GM19238 (cell line): ENCODE data around the gene SLC25A1.
A peak's percentile ranks its signal among the peaks of the same experiment; 100 is the strongest.

ENCODE experiments used
- DNase-seq: peaks from one replicate; pipeline ENCODE4 v3.0.0; 2011; ENCODE audit warnings: low spot score; ENCODE audit not compliant: insufficient read length

Gene SLC25A1

GRCh38 chr22:19181786-19182471 is 3.4 kb upstream of the SLC25A1 start:
- DNase-seq: no peak

DNA sequence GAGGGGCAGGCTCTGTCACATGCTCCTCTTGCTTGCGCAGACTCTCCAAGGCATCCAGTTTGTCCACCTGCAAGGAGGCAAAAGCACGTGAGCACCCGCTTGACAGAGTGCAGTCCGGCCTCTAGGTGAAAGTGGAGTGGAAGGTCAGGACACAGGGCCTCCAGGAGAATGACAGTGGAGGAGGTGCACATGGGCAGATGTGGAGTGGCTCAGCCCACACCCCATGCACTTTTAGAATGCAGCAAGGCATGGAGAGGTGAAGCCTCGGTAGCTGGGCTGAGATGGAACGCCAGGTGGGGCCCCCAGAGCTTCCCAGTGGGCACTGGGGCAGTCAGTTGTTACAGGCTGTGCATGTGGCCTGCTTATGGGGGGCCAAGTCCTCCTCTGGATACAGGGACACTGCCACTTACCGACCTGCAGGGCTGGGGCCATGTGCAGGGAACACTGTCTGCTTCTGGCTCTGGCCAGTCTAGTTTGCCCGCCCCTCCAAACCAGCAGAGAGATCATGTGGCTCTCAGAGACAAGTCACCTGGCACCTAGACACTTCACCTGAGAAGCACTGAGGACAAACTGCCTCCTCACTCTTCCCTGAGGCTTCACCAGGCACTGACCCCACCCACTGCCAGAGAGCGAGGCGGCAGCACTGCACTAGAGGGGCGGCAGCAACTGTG is 2.3 kb upstream of the SLC25A1 start:
- no peak for DNase-seq

DNA sequence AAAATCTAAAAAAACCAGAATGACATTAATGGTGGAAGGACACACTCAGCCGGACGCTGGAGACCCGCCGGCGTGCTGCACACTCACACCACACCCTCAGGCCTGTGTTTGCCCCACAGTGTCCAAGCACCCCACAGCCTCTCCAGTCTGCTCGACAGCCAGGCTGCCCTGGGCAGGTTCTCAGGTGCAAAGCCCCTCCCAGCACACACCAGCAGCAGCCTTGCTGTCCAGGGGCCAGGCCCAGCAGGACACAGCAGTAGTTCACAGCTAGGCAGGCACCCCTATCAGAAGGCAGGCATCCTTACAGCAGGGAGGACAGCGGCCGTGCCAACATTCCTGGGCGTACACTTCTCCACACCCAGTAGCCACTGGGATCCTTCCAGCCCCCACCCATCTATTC is 1.7 kb upstream of the SLC25A1 start:
- DNase-seq: no peak

GRCh38 chr22:19179497-19180048 is 1.0 kb upstream of the SLC25A1 start:
- peak; percentile 72 for DNase-seq

- peak; percentile 60 for DNase-seq
These were observed 375 bp downstream of the SLC25A1 start for GRCh38 chr22:19178065-19178656.

DNA sequence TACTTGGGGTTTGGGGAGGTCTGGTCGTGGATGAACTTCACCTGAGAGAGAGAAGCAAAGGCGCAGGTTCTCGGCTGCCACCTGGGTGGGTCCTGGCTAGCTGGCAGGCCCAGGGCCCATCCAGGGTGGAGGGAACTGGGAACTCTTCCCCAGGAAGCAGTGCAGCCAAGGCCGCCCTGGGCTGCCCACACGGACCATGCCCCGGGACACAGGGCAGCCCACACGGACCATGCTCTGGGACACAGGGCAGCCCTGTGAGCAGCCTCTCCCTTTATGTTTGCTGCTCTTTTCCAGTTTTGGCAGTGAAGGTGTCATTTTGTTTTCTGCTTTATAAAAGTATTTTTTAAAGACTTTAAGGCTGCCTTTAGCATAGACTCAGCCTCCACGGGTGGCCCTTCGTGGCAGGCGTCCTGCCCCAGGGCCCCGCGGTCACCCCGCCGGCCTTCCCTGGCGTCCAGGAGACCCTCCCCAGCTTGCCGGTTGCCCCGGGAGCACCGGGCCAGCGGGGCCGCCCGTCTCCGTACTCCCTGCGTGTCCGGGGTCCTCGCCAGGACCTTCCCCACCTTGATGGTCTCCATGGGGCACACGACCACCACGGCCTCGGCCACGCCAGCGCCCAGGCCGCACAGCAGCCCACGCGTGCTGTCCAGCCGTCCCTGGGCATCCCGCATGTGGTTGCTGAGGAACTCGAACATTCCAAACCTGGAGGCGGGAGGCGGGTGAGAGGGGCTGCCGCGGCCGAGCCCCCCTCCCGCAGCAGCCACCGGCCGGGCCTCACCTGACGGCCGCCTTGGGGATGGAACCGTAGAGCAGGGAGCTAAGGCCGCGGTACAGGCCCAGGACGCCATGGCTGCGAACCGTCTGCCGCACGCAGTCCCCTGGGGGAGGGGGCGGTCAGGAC is 1.1 kb downstream of the SLC25A1 start:
- no peak for DNase-seq

GRCh38 chr22:19176732-19177131 is 1.8 kb downstream of the SLC25A1 start:
- no peak for DNase-seq

- DNase-seq: no peak
These were observed 2.3 kb downstream of the SLC25A1 start for GRCh38 chr22:19176175-19176643.

- DNase-seq: no peak
These were observed 2.8 kb downstream of the SLC25A1 start for GRCh38 chr22:19175602-19176174.

DNA sequence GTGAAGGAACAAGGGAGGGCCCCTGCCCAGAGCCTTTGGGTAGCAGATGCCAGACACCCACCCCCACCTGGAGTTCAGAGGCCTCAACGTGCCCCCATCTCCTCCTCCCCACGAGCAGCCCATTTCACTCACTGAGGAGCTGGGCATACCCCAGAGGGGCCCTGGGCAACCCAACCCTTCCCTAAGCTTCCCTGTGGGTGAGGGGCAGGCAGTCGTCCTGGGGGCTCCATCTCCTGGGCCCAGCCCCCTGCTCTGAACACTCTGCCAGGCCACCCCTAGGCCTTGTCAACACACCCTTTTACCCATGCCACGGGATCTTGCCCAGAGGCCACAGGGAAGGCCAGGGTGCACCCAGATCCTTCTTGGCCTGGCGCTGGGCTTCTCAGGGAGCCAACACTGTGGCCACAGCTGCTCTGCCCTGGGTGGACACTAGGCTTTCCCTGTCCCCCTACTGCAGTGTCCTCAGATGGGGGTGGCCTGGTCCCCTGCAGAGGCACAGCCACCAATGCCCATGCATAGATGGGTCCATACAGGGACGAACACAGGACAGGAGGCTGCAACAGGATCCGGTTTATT is 3.4 kb downstream of the SLC25A1 start:
- DNase-seq: no peak

DNA sequence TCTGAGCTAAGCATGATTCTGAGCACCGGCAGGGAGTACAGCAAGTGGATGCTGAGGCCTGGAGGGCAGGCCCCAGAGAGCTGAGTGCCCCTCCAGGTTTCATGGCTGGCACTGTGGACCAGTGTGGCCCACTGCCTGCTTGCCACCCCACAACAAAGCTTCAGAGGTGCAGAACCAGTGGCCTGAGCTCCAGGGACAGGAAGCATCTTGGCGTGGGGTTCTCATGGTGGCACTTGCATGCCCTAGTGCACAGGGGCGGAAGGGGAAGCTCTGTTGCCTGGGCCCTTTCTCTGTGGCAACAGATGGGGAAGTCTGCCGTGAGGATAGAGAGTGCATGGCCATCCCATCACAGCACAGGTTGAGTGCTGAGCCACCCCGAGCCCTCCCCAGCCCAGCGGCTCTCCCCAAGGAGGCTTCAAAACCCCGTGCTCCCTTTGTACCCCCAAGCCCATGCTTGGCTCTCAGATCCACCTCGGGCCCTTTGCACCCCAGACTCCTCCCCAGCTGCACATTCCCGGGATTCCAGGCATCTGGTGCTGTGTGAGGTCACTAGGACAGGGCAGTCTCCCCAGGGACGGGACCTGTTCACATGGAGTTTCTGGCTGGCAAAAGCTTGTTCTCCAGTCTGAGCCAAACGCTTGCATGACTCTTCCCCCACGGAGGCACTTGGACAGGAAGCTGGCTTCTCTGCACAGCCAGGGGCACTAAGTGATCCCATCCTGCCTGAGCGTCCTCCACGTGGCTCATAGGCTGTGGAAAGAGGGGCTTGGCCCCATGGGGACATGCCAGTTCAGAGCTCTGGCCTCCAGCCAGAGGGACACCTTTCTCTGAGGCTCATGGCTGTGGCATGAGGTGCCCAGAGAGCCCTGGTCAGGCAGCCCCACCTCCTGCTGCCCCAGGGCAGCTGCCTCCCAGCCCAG is 4.2 kb downstream of the SLC25A1 start:
- no peak for DNase-seq

DNA sequence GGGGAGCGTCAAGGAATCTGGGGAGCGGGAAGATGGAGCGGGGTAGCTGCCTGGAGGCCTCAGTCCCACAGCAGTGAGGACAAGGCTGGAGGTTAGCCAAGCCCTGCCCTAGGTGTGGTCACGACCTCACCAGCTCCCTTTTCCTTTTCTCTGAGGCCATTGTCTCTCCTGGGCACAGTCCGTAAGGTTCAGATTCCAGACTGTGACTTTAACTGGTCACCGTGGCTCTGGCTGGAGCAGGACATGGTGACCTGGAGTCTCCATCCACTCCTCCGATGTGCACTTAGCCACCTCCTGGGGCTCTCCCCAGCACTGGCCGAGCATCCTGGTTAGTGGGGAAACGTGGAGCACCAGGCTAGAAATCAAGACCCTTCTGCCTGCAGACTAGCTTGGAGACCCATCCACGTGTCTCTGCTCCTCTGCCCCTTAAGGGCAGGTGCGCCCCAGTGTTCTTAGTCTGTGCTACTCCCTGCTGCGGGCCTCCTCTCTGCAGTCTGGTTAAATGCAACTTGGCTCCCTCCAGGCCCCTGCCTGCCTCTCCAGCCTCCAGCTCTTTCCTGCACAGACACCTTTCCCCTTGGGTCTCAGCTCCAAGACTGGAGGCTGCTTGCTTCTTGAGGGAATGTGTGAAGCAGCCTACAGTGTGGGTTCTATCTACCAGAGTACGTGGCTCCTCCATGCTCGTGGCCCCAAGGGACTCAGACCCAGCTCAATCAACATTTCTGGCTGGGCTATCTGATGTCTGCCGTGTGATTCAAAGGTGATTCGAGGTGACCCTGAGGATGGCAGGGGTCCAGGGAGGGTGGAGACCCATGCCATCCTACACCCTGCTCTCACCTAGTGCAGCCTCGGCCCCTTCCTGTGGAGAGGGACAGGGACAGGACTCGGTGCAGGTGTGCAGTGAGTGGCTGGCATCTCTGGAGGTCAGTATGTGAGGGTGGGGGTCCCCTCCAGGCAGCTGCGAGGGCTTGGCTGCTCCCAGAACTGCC is 5.2 kb downstream of the SLC25A1 start:
- DNase-seq: no peak

- no peak for DNase-seq
These were observed 6.1 kb downstream of the SLC25A1 start for GRCh38 chr22:19172213-19173046.

DNA sequence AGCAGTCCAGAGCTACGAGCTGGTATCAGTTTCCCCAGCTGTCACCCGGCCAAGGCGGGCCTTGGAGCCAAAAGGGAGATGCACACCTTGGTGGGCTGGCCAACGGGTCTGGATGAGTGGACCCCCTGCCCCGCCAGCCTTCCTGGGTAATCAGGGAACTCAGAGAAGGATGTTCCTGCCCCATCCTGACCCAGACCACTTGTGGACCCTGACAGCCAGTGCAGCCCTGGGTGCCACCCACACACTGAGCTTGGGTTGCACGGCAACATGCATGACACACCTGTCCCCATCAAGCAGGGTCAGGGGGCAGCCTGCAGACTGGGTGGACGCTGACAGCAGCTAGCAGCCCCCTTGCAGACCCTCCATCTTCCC is 8.6 kb downstream of the SLC25A1 start:
- no peak for DNase-seq

DNA sequence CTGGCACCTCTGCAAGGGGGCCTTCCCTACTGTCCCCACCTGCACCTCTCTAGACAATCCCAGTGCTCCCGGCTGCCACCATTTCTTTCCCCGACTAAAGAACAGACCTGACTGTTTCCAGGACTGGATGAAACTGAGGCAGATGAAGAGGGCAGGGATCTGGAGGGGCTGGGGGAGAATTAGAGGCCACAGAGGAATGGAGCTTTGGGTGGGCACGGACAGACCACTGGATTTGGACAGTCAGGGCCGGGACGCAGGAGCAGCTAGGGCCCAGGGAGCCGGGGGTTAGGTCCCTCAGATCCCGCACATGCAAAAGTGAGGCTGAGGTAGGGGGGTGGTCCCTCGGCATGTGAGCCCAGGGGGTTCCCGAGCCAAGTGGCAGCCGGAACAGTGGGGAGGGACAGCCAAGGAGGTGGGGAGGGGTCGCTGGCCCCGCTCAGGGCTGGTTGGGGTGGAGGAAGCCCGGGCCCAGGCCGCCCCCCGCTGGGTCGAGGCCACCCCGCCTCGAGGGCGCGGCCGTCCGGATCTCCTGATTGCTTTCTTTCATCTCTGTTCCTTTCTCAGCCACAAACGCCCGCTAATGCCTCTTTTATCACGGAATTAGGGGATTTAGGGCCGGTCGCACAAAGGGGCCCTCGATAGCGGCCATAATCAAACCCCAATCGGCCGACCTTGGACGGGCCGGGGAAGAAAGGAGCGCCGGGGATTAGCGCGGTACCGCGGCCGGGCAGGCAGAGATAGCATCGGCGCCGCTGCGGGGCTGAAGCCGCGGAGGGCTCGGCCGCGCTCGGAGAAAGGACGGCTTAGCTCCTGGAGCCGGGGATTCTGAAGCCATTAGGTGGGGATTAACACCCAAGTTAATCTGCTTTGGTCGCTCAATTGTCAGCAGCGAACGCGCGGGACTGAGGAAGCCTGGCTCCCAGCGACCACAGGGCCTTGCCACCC is 9.3 kb downstream of the SLC25A1 start:
- no peak for DNase-seq
